Measurements from ENCODE around the gene BLOC1S4.

DNA sequence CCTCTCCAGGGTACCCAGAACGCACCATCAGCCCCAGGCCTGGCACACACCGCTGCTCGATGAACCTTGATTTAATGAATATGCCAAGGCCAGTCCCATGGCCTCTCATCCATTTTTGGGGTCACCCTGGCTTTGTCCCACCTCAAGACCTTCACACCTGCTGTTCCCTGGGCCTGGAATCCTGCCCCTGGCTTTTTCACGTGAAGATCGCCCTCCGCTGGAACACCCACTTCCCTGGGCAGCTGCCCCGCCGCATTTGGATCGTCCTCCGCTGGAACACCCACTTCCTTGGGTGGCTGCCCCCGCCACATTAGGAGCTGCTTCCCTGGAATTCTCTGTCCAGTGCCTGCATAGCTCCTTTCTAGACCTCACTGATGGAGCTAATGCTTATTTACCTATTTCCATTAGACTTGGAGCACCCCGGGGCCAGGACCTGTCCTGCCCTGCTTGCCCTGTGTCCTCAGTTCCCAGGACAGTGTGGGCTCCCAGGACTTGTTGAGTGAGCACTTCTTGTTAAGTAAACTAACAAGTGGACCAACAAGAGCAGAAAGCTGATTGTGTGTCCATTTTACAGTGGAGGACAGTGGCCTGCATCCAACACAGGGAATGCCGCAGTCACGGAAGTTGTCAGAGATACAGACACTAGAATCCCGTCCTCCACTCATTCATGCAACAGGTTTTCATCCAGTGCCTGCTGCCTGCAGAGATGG, 12.5 kb downstream of the BLOC1S4 start:
- TF ChIP-seq, protein P1, sequence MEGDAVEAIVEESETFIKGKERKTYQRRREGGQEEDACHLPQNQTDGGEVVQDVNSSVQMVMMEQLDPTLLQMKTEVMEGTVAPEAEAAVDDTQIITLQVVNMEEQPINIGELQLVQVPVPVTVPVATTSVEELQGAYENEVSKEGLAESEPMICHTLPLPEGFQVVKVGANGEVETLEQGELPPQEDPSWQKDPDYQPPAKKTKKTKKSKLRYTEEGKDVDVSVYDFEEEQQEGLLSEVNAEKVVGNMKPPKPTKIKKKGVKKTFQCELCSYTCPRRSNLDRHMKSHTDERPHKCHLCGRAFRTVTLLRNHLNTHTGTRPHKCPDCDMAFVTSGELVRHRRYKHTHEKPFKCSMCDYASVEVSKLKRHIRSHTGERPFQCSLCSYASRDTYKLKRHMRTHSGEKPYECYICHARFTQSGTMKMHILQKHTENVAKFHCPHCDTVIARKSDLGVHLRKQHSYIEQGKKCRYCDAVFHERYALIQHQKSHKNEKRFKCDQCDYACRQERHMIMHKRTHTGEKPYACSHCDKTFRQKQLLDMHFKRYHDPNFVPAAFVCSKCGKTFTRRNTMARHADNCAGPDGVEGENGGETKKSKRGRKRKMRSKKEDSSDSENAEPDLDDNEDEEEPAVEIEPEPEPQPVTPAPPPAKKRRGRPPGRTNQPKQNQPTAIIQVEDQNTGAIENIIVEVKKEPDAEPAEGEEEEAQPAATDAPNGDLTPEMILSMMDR (IDR thresholded peaks at IDR 0.05): no peak
- TF ChIP-seq POLR2A (IDR thresholded peaks at IDR 0.05): no peak
